Caco-2 (cell line): ENCODE measurements around the gene ENPP1. TPM values are rescaled to one million over a fixed set of nuclear protein-coding genes. Genes with fewer than 3 reads are reported as not detected.

Experiments
- BruUV-seq: library from RNA; stranded (reverse); fragments of 400-500 nt; replicated peaks from 2 replicates; lab custom pipeline; 2021; lab: Mats Ljungman, UMichigan
- CTCF ChIA-PET: fragments of 300-600 bp; sonication (Branson Sonifier 250); formaldehyde crosslinking; loops from one replicate; lab custom pipeline; 2022; ENCODE audit warnings: antibody characterized with exemption; lab: Charles Lee
- POLR2A ChIA-PET: fragments of 300-600 bp; sonication (Branson Sonifier 250); formaldehyde crosslinking; loops from one replicate; lab custom pipeline; 2022; ENCODE audit warnings: antibody characterized with exemption; lab: Charles Lee
- DNase-seq, 2 experiments: peaks; one replicate each; pipeline versions ENCODE4 v3.0.0 to v3.0.0-alpha.2; 2020 to 2022
- H3K27me3 ChIP-seq: replicated peaks from 2 replicates; pipeline ENCODE4 v1.6.0; 2011; ENCODE audit warnings: low read length; ENCODE audit not compliant: control insufficient read depth, insufficient read depth
- H3K36me3 ChIP-seq: 2 replicates; pipeline ENCODE4 v1.5.1; 2011; ENCODE audit warnings: low read length; ENCODE audit not compliant: control insufficient read depth, insufficient read depth
- H3K4me1 ChIP-seq: fragments of 250-450 bp; sonication (Bioruptor Pico); 2 replicates; pipeline ENCODE4 v1.5.1; 2020; ENCODE audit warnings: mild to moderate bottlenecking
- H3K4me3 ChIP-seq: 2 replicates; pipeline ENCODE4 v1.5.1; 2011; ENCODE audit warnings: low read depth, mild to moderate bottlenecking, control low read depth, low read length
- H3K9me3 ChIP-seq: fragments of 250-450 bp; sonication (Bioruptor Pico); 2 replicates; pipeline ENCODE4 v1.5.1; 2020; ENCODE audit warnings: mild to moderate bottlenecking, moderate library complexity
- H3K27ac Mint-ChIP-seq: one replicate; pipeline ENCODE4 v1.8.0; 2022; ENCODE audit warnings: mixed read lengths; ENCODE audit not compliant: unreplicated experiment
- H3K27me3 Mint-ChIP-seq: one replicate; pipeline ENCODE4 v1.8.0; 2022; ENCODE audit warnings: mixed read lengths; ENCODE audit not compliant: insufficient read depth, unreplicated experiment
- H3K36me3 Mint-ChIP-seq: one replicate; pipeline ENCODE4 v1.8.0; 2022; ENCODE audit warnings: mild to moderate bottlenecking, mixed read lengths; ENCODE audit not compliant: insufficient read depth, unreplicated experiment
- H3K4me1 Mint-ChIP-seq: one replicate; pipeline ENCODE4 v1.8.0; 2022; ENCODE audit warnings: low read depth, mixed read lengths; ENCODE audit not compliant: unreplicated experiment
- H3K4me3 Mint-ChIP-seq: one replicate; pipeline ENCODE4 v1.8.0; 2022; ENCODE audit warnings: mild to moderate bottlenecking, moderate library complexity, mixed read lengths; ENCODE audit not compliant: unreplicated experiment
- H3K9me3 Mint-ChIP-seq: one replicate; pipeline ENCODE4 v1.8.0; 2022; ENCODE audit warnings: mixed read lengths; ENCODE audit not compliant: unreplicated experiment
- intact Hi-C: fragments of 100-400 bp; cut with micrococcal nuclease; formaldehyde crosslinking; loops from one replicate; pipeline ENCODE4 v1.10.0; 2022; ENCODE audit not compliant: unreplicated experiment
- total RNA-seq: library from RNA; stranded (reverse); gene quantifications from 2 replicates; pipeline ENCODE4 v1.2.3, GENCODE V29; 2022
- TF ChIP-seq, protein P1 (sequence below), 2 experiments: fragments of 200-600 bp in 1 of 2; IDR thresholded peaks; 1 replicate in 1 of 2; 2 replicates in 1 of 2; pipeline versions ENCODE4 v1.5.1 to v1.8.0; 2011 to 2022; ENCODE audit warnings: antibody characterized with exemption in 1 of 2, control low read depth in 1 of 2, inconsistent platforms in 1 of 2, low read depth in 1 of 2, low read length in 1 of 2, mild to moderate bottlenecking in 1 of 2, moderate library complexity in 1 of 2; ENCODE audit not compliant: insufficient read depth in 1 of 2, severe bottlenecking in 1 of 2, unreplicated experiment in 1 of 2

The ENPP1 gene
- total RNA-seq, 1 experiment from 2014 or later, result 4.8 TPM

GRCh38 chr6:131776985-131777384, 30.8 kb upstream of the ENPP1 start:
- no TSS peak for BruUV-seq
- no peak overlapping the region for H3K27ac Mint-ChIP-seq
- Histone ChIP-seq H3K9me3 (no peaks in the 10 kb centered on the region), H3K36me3 (no peaks in the 10 kb centered on the region), H3K27me3 (no peaks in the 10 kb centered on the region), H3K4me1 (no peaks in the 10 kb centered on the region), H3K4me3 (no peak overlapping the region)
- H3K36me3 Mint-ChIP-seq, result no peaks in the 10 kb centered on the region
- CTCF ChIA-PET, result no interaction called here
- no peaks in the 10 kb centered on the region for H3K27me3 Mint-ChIP-seq
- intact Hi-C loops, result no loop called here
- POLR2A ChIA-PET, result no interaction called here
- no peaks in the 10 kb centered on the region for H3K9me3 Mint-ChIP-seq
- TF ChIP-seq, protein P1, sequence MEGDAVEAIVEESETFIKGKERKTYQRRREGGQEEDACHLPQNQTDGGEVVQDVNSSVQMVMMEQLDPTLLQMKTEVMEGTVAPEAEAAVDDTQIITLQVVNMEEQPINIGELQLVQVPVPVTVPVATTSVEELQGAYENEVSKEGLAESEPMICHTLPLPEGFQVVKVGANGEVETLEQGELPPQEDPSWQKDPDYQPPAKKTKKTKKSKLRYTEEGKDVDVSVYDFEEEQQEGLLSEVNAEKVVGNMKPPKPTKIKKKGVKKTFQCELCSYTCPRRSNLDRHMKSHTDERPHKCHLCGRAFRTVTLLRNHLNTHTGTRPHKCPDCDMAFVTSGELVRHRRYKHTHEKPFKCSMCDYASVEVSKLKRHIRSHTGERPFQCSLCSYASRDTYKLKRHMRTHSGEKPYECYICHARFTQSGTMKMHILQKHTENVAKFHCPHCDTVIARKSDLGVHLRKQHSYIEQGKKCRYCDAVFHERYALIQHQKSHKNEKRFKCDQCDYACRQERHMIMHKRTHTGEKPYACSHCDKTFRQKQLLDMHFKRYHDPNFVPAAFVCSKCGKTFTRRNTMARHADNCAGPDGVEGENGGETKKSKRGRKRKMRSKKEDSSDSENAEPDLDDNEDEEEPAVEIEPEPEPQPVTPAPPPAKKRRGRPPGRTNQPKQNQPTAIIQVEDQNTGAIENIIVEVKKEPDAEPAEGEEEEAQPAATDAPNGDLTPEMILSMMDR (IDR thresholded peaks at IDR 0.05; ENCODE audit: insufficient read depth in 1 of 2, low read depth in 1 of 2, low read length in 1 of 2, severe bottlenecking in 1 of 2, unreplicated experiment in 1 of 2), result no peak
- no peak overlapping the region for H3K4me3 Mint-ChIP-seq
- peak in 1 of 2 experiments; percentile 45 for DNase-seq
- no peaks in the 10 kb centered on the region for H3K4me1 Mint-ChIP-seq

DNA sequence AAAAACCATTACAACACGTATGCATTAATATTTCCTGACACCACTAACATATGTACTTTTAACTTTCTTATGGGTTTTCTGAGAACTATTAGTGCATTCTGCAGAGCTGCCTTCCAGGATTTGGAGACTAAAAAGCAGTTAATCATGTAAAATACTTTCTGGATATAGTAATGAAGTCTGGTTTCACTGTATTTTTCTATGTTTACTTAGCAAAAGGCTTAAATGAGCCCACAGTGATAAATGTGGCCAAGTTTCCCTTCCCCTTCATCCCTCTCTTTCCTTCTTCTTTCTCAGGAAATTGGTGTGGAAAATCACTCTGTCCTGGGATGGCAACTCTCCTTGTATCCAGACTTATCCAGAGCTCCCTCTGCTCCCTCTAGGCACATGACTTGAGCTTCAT, 29.7 kb upstream of the ENPP1 start:
- ChIA-PET POLR2A (no interaction called here), CTCF (no interaction called here)
- no peak overlapping the region for H3K4me3 Mint-ChIP-seq
- Histone ChIP-seq H3K4me3 (no peak overlapping the region), H3K9me3 (no peaks in the 10 kb centered on the region), H3K36me3 (no peaks in the 10 kb centered on the region), H3K27me3 (no peaks in the 10 kb centered on the region), H3K4me1 (no peaks in the 10 kb centered on the region)
- no peaks in the 10 kb centered on the region for H3K9me3 Mint-ChIP-seq
- no peak for DNase-seq
- no peak overlapping the region for H3K27ac Mint-ChIP-seq
- H3K4me1 Mint-ChIP-seq, result no peaks in the 10 kb centered on the region
- no peaks in the 10 kb centered on the region for H3K27me3 Mint-ChIP-seq
- no TSS peak for BruUV-seq
- intact Hi-C loops, result no loop called here
- TF ChIP-seq, protein P1 (IDR thresholded peaks at IDR 0.05; ENCODE audit: insufficient read depth in 1 of 2, low read depth in 1 of 2, low read length in 1 of 2, severe bottlenecking in 1 of 2, unreplicated experiment in 1 of 2), result no peak
- H3K36me3 Mint-ChIP-seq, result no peaks in the 10 kb centered on the region

- no TSS peak for BruUV-seq
- Histone ChIP-seq H3K9me3 (no peaks in the 10 kb centered on the region), H3K36me3 (no peaks in the 10 kb centered on the region), H3K27me3 (no peaks in the 10 kb centered on the region), H3K4me1 (no peaks in the 10 kb centered on the region), H3K4me3 (no peak overlapping the region)
- ChIA-PET CTCF (no interaction called here), POLR2A (no interaction called here)
- H3K9me3 Mint-ChIP-seq, result no peaks in the 10 kb centered on the region
- H3K4me3 Mint-ChIP-seq, result no peak overlapping the region
- peaks cover 3% of the 10 kb centered on the region for H3K27me3 Mint-ChIP-seq
- TF ChIP-seq, protein P1 (IDR thresholded peaks at IDR 0.05; ENCODE audit: insufficient read depth in 1 of 2, low read depth in 1 of 2, low read length in 1 of 2, severe bottlenecking in 1 of 2, unreplicated experiment in 1 of 2), result no peak
- H3K27ac Mint-ChIP-seq, result no peak overlapping the region
- H3K4me1 Mint-ChIP-seq, result no peaks in the 10 kb centered on the region
- H3K36me3 Mint-ChIP-seq, result no peaks in the 10 kb centered on the region
- intact Hi-C loops, result no loop called here
- no peak for DNase-seq
These were observed 28.5 kb upstream of the ENPP1 start for GRCh38 chr6:131779304-131779703.
